ENCODE data around the gene MAMLD1.

The MAMLD1 gene

GRCh38 chrX:150495496-150495895 lies 132.4 kb downstream of the MAMLD1 start:
- Histone ChIP-seq H3K27ac (ENCODE audit: low read depth, low read length) (no peak overlapping the region), H3K36me3 (ENCODE audit: control insufficient read depth, low read length) (no peaks in the 10 kb centered on the region), H3K9me2 (replicated peaks; ENCODE audit: control insufficient read depth, low read length) (no peaks in the 10 kb centered on the region), H4K20me1 (ENCODE audit: control insufficient read depth, insufficient read depth, low read depth, low read length) (no peaks in the 10 kb centered on the region), H3K79me2 (ENCODE audit: control insufficient read depth, low read length) (no peaks in the 10 kb centered on the region), H3K27me3 (ENCODE audit: control insufficient read depth, low read length) (no peaks in the 10 kb centered on the region), H3K4me1 (ENCODE audit: control insufficient read depth, low read length) (no peaks in the 10 kb centered on the region), H3F3A (ENCODE audit: control insufficient read depth, insufficient read depth) (no peaks in the 10 kb centered on the region), H3K9me3 (ENCODE audit: control insufficient read depth, insufficient read depth, low read length) (no peaks in the 10 kb centered on the region), H3K4me3 (ENCODE audit: low read length) (no peak overlapping the region), H3K4me2 (ENCODE audit: low read length) (no peak overlapping the region)
- TF ChIP-seq CTCF (IDR thresholded peaks at IDR 0.05; ENCODE audit: low read depth, low read length, poor library complexity, severe bottlenecking) (no peak), EZH2phosphoT487 (IDR thresholded peaks at IDR 0.05; ENCODE audit: borderline replicate concordance, low read length) (no peak)

- Histone ChIP-seq H3K4me2 (ENCODE audit: low read length) (no peak overlapping the region), H3K27ac (ENCODE audit: low read depth, low read length) (no peak overlapping the region), H3K36me3 (ENCODE audit: control insufficient read depth, low read length) (no peaks in the 10 kb centered on the region), H3K27me3 (ENCODE audit: control insufficient read depth, low read length) (no peaks in the 10 kb centered on the region), H4K20me1 (ENCODE audit: control insufficient read depth, insufficient read depth, low read depth, low read length) (no peaks in the 10 kb centered on the region), H3K4me1 (ENCODE audit: control insufficient read depth, low read length) (no peaks in the 10 kb centered on the region), H3F3A (ENCODE audit: control insufficient read depth, insufficient read depth) (no peaks in the 10 kb centered on the region), H3K79me2 (ENCODE audit: control insufficient read depth, low read length) (no peaks in the 10 kb centered on the region), H3K9me3 (ENCODE audit: control insufficient read depth, insufficient read depth, low read length) (no peaks in the 10 kb centered on the region), H3K9me2 (replicated peaks; ENCODE audit: control insufficient read depth, low read length) (no peaks in the 10 kb centered on the region), H3K4me3 (ENCODE audit: low read length) (no peak overlapping the region)
- TF ChIP-seq EZH2phosphoT487 (IDR thresholded peaks at IDR 0.05; ENCODE audit: borderline replicate concordance, low read length), result no peak
- no peak for TF ChIP-seq CTCF (IDR thresholded peaks at IDR 0.05; ENCODE audit: low read depth, low read length, poor library complexity, severe bottlenecking)
Measured at GRCh38 chrX:150499240-150499639, 136.1 kb downstream of the MAMLD1 start.

- H3K4me2 ChIP-seq (ENCODE audit: low read length), result no peak overlapping the region
Measured at GRCh38 chrX:150502091-150502490, 139.0 kb downstream of the MAMLD1 start.

More at GRCh38 chrX:150502091-150502490, 139.0 kb downstream of the MAMLD1 start:
- no peaks in the 10 kb centered on the region for H4K20me1 ChIP-seq (ENCODE audit: control insufficient read depth, insufficient read depth, low read depth, low read length)
- no peaks in the 10 kb centered on the region for H3K79me2 ChIP-seq (ENCODE audit: control insufficient read depth, low read length)
- H3K9me3 ChIP-seq (ENCODE audit: control insufficient read depth, insufficient read depth, low read length), result no peaks in the 10 kb centered on the region
- H3K27ac ChIP-seq (ENCODE audit: low read depth, low read length), result no peak overlapping the region
- H3F3A ChIP-seq (ENCODE audit: control insufficient read depth, insufficient read depth), result no peaks in the 10 kb centered on the region
- H3K4me1 ChIP-seq (ENCODE audit: control insufficient read depth, low read length), result no peaks in the 10 kb centered on the region
- no peak for TF ChIP-seq CTCF (IDR thresholded peaks at IDR 0.05; ENCODE audit: low read depth, low read length, poor library complexity, severe bottlenecking)
- H3K9me2 ChIP-seq (replicated peaks; ENCODE audit: control insufficient read depth, low read length), result no peaks in the 10 kb centered on the region
- H3K36me3 ChIP-seq (ENCODE audit: control insufficient read depth, low read length), result no peaks in the 10 kb centered on the region
- H3K4me3 ChIP-seq (ENCODE audit: low read length), result no peak overlapping the region
- H3K27me3 ChIP-seq (ENCODE audit: control insufficient read depth, low read length), result no peaks in the 10 kb centered on the region
